GM19468 (cell line): ENCODE data around the gene NAV2.
"Not testable (repeated sequence)": the region's sequence is repeated elsewhere in the genome, so short reads cannot be mapped to it uniquely, and the experiment has no call there.

ENCODE experiments used
- ATAC-seq: cut with Tn5 transposase; IDR thresholded peaks from one replicate; pipeline ENCODE4 v1.9.1; 2021; ENCODE audit warnings: mild to moderate bottlenecking, moderate library complexity, moderate number of reproducible peaks; ENCODE audit not compliant: unreplicated experiment; ENCODE audit errors: extremely low read depth

The NAV2 gene

GRCh38 chr11:20112291-20113148 is 399.9 kb downstream of the NAV2 start:
- no peak for ATAC-seq

GRCh38 chr11:20113149-20113438 is 400.5 kb downstream of the NAV2 start:
- no peak for ATAC-seq

- ATAC-seq: no peak
These were observed 402.0 kb downstream of the NAV2 start for GRCh38 chr11:20114588-20114987.

GRCh38 chr11:20116825-20117224 is 404.2 kb downstream of the NAV2 start:
- ATAC-seq: no peak

- ATAC-seq: no peak
These were observed 404.7 kb downstream of the NAV2 start for GRCh38 chr11:20117291-20117690.

- ATAC-seq: no peak
These were observed 405.6 kb downstream of the NAV2 start for GRCh38 chr11:20118209-20118608.

GRCh38 chr11:20119315-20119714 is 406.7 kb downstream of the NAV2 start:
- ATAC-seq: no peak

GRCh38 chr11:20120134-20120925 is 407.7 kb downstream of the NAV2 start:
- no peak for ATAC-seq

GRCh38 chr11:20122131-20122530 is 409.5 kb downstream of the NAV2 start:
- ATAC-seq: no peak

GRCh38 chr11:20125927-20126326 is 413.3 kb downstream of the NAV2 start:
- no peak for ATAC-seq

- ATAC-seq: no peak
These were observed 414.1 kb downstream of the NAV2 start for GRCh38 chr11:20126724-20127123.

GRCh38 chr11:20127671-20128527 is 415.3 kb downstream of the NAV2 start:
- ATAC-seq: no peak

GRCh38 chr11:20128528-20128825 is 415.8 kb downstream of the NAV2 start:
- ATAC-seq: not testable (repeated sequence)

- no peak for ATAC-seq
These were observed 417.0 kb downstream of the NAV2 start for GRCh38 chr11:20129665-20130064.

GRCh38 chr11:20131788-20132666 is 419.4 kb downstream of the NAV2 start:
- no peak for ATAC-seq

GRCh38 chr11:20132667-20133039 is 420.0 kb downstream of the NAV2 start:
- ATAC-seq: no peak

- ATAC-seq: no peak
These were observed 422.5 kb downstream of the NAV2 start for GRCh38 chr11:20134991-20135736.

- ATAC-seq: no peak
These were observed 425.0 kb downstream of the NAV2 start for GRCh38 chr11:20137637-20138036.

- ATAC-seq: no peak
These were observed 426.1 kb downstream of the NAV2 start for GRCh38 chr11:20138707-20139106.
